IPS-18a (cell line): Measurements from ENCODE around the gene CFLAR.
"Not testable (repeated sequence)": the region's sequence is repeated elsewhere in the genome, so short reads cannot be mapped to it uniquely, and the experiment has no call there.

ENCODE experiments used
- H3K27ac ChIP-seq: one replicate; pipeline ENCODE4 v1.5.1; 2013; ENCODE audit warnings: low read length
- H3K27me3 ChIP-seq: one replicate; pipeline ENCODE4 v1.6.1; 2013; ENCODE audit warnings: mild to moderate bottlenecking, low read length; ENCODE audit not compliant: control insufficient read depth, insufficient read depth
- H3K36me3 ChIP-seq: one replicate; pipeline ENCODE4 v1.6.1; 2013; ENCODE audit warnings: low read depth, low read length; ENCODE audit not compliant: control insufficient read depth
- H3K4me1 ChIP-seq: one replicate; pipeline ENCODE4 v1.6.1; 2013; ENCODE audit warnings: low read depth, low read length; ENCODE audit not compliant: control insufficient read depth
- H3K4me3 ChIP-seq: one replicate; pipeline ENCODE4 v1.5.1; 2013; ENCODE audit warnings: low read length
- H3K9ac ChIP-seq: one replicate; pipeline ENCODE4 v1.6.1; 2013; ENCODE audit warnings: mild to moderate bottlenecking, low read length, moderate library complexity
- H3K9me3 ChIP-seq: one replicate; pipeline ENCODE4 v1.6.1; 2013; ENCODE audit warnings: low read depth, low read length; ENCODE audit not compliant: control insufficient read depth

CFLAR gene

DNA sequence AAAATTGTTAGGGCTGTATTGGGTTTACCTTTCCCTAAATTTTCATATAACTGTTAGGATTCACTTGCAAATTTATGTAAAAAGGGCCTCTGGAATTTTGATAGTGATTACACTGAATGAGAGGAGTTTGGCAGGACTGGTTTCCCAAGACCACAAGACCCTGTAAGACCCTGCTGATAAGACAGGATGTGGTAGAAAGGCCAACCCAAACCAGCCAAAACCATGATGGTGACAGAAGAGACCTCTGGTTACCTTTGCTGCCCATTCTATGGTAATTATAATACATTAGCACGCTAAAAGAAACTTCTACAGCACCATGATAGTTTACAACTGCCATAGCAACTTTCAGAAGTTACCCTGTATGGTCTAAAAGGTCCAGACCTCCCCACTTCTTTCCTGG is 58.7 kb downstream of the CFLAR start:
- no peak overlapping the region for H3K4me3 ChIP-seq
- no peak overlapping the region for H3K27ac ChIP-seq
- no peak overlapping the region for H3K9ac ChIP-seq
- H3K9me3 ChIP-seq = peaks cover 7% of the 10 kb centered on the region
- H3K36me3 ChIP-seq = no peaks in the 10 kb centered on the region
- peaks cover 8% of the 10 kb centered on the region for H3K4me1 ChIP-seq
- H3K27me3 ChIP-seq = no peaks in the 10 kb centered on the region

DNA sequence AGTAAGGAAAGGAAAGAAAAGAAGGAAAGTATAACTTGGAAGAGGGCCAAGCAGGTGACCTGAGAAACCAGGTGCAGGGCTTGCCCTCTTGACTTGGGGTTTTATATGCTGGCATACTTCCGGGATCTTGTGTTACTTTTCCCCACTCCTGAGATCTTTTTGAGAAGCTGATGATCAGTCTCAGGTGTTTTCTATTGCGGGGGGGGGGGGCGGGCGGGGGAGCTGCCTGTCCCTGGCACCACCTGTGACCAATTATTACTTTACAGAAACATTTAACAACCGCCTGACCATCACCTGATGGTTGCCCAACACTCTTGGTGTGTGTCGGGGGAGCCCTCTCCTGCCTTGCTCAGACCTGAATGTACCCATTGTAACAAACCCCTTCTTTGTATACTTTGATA is 60.1 kb downstream of the CFLAR start:
- peaks cover 8% of the 10 kb centered on the region for H3K4me1 ChIP-seq
- no peak overlapping the region for H3K4me3 ChIP-seq
- peaks cover 7% of the 10 kb centered on the region for H3K9me3 ChIP-seq
- H3K36me3 ChIP-seq = no peaks in the 10 kb centered on the region
- no peak overlapping the region for H3K27ac ChIP-seq
- H3K9ac ChIP-seq = no peak overlapping the region
- H3K27me3 ChIP-seq = no peaks in the 10 kb centered on the region

- H3K4me1 ChIP-seq = peaks cover 4% of the 10 kb centered on the region
- no peaks in the 10 kb centered on the region for H3K36me3 ChIP-seq
- H3K27ac ChIP-seq = no peak overlapping the region
- no peak overlapping the region for H3K4me3 ChIP-seq
- H3K9me3 ChIP-seq = peaks cover 7% of the 10 kb centered on the region
- H3K27me3 ChIP-seq = no peaks in the 10 kb centered on the region
- no peak overlapping the region for H3K9ac ChIP-seq
Measured at GRCh38 chr2:201180010-201180409, 64.0 kb downstream of the CFLAR start.

GRCh38 chr2:201182650-201183364 is 66.8 kb downstream of the CFLAR start, which contains the start of gene CASP10:
Gene CASP10 (plus strand): TSS chr2:201183141. CDS start chr2:201185778, 2,637 bp downstream.
- no peaks in the 10 kb centered on the region for H3K27me3 ChIP-seq
- peaks cover 3% of the 10 kb centered on the region for H3K9me3 ChIP-seq
- H3K36me3 ChIP-seq = no peaks in the 10 kb centered on the region
- H3K4me1 ChIP-seq = peaks cover 4% of the 10 kb centered on the region
- H3K4me3 ChIP-seq = peak within 1 kb of the TSS; percentile 39
- peak within 1 kb of the TSS; percentile 41 for H3K9ac ChIP-seq
- H3K27ac ChIP-seq = peak within 1 kb of the TSS; percentile 21

DNA sequence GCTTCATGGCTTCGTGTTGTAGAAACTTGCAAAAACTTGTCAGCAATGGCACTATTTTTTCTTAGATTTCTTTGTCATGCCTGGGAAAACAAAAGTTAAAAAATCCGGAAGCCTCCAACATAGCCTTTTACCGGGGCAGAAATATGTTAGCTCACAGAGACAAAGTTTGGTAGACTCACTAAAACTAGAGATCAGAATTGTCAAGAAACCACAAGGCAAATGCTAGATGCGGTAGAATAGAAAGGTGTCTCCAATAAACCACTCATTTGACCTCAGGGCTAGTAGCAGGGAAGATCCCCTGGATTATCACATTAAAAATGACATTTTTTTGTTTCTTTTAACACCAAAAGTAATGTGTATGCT is 67.4 kb downstream of the CFLAR start:
- Histone ChIP-seq H3K9ac (peak overlapping the region; percentile 41), H3K4me1 (peaks cover 4% of the 10 kb centered on the region), H3K9me3 (no peaks in the 10 kb centered on the region), H3K27me3 (no peaks in the 10 kb centered on the region), H3K36me3 (no peaks in the 10 kb centered on the region), H3K27ac (peak overlapping the region; percentile 21), H3K4me3 (peak overlapping the region; percentile 39)

DNA sequence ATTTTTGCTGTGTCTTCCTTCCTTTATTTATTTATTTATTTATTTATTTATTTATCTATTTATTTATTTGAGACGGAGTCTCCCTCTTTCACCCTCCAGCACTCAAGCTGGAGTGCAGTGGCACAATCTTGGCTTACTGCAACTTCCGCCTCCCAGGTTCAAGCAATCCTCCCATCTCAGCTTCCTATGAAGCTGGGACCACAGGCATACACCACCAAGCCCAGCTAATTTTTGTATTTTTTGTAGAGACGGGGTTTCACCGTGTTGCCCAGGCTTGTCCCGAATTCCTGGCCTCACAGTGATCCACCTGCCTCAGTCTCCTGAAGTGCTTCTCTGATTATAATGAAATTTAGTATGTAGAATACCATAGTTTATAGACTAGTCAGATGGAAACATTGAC is 67.9 kb downstream of the CFLAR start:
- not testable (repeated sequence) for H3K4me3 ChIP-seq, H3K27ac ChIP-seq, H3K4me1 ChIP-seq, H3K36me3 ChIP-seq, H3K9ac ChIP-seq, H3K9me3 ChIP-seq, H3K27me3 ChIP-seq

- H3K4me1 ChIP-seq, H3K9me3 ChIP-seq, H3K9ac ChIP-seq, H3K4me3 ChIP-seq, H3K27ac ChIP-seq, H3K36me3 ChIP-seq, H3K27me3 ChIP-seq: not testable (repeated sequence)
Measured at GRCh38 chr2:201184248-201184647, 68.3 kb downstream of the CFLAR start.

- no peak overlapping the region for H3K4me3 ChIP-seq
- H3K36me3 ChIP-seq = no peaks in the 10 kb centered on the region
- no peaks in the 10 kb centered on the region for H3K27me3 ChIP-seq
- no peak overlapping the region for H3K9ac ChIP-seq
- H3K9me3 ChIP-seq = no peaks in the 10 kb centered on the region
- H3K4me1 ChIP-seq = peaks cover 4% of the 10 kb centered on the region
- H3K27ac ChIP-seq = no peak overlapping the region
Measured at GRCh38 chr2:201185863-201186262, 69.9 kb downstream of the CFLAR start.

GRCh38 chr2:201186982-201187381 is 71.0 kb downstream of the CFLAR start:
- Histone ChIP-seq H3K4me3 (no peak overlapping the region), H3K27me3 (no peaks in the 10 kb centered on the region), H3K4me1 (peaks cover 4% of the 10 kb centered on the region), H3K9ac (no peak overlapping the region), H3K36me3 (no peaks in the 10 kb centered on the region), H3K27ac (no peak overlapping the region), H3K9me3 (no peaks in the 10 kb centered on the region)

- Histone ChIP-seq H3K4me3 (no peak overlapping the region), H3K9ac (no peak overlapping the region), H3K27ac (no peak overlapping the region), H3K36me3 (no peaks in the 10 kb centered on the region), H3K27me3 (no peaks in the 10 kb centered on the region), H3K4me1 (no peaks in the 10 kb centered on the region), H3K9me3 (no peaks in the 10 kb centered on the region)
Measured at GRCh38 chr2:201188449-201188848, 72.5 kb downstream of the CFLAR start.

GRCh38 chr2:201191132-201191875 is 75.3 kb downstream of the CFLAR start:
- Histone ChIP-seq H3K27ac (no peak overlapping the region), H3K4me3 (no peak overlapping the region), H3K27me3 (no peaks in the 10 kb centered on the region), H3K9ac (no peak overlapping the region), H3K9me3 (no peaks in the 10 kb centered on the region), H3K4me1 (no peaks in the 10 kb centered on the region), H3K36me3 (no peaks in the 10 kb centered on the region)

GRCh38 chr2:201194097-201194496 is 78.1 kb downstream of the CFLAR start:
- Histone ChIP-seq H3K27ac (no peak overlapping the region), H3K27me3 (no peaks in the 10 kb centered on the region), H3K9ac (no peak overlapping the region), H3K36me3 (no peaks in the 10 kb centered on the region), H3K4me1 (no peaks in the 10 kb centered on the region), H3K9me3 (no peaks in the 10 kb centered on the region), H3K4me3 (no peak overlapping the region)
